Colon (tissue), 2 donors: ENCODE measurements around the gene CBX6.
"Not testable (repeated sequence)": the region's sequence is repeated elsewhere in the genome, so short reads cannot be mapped to it uniquely, and the experiment has no call there.

Source experiments
- FAIRE-seq: peaks from 2 replicates; lab custom pipeline; 2012; peaks lifted over from hg19 to GRCh38; lab: Jason Lieb, UNC
- donor health status: control.
- donor health status: control.

The CBX6 gene

GRCh38 chr22:38861170-38861876 lies 10.7 kb downstream of the CBX6 start:
- no peak for FAIRE-seq

GRCh38 chr22:38860283-38861169 lies 11.5 kb downstream of the CBX6 start:
- FAIRE-seq, result no peak

GRCh38 chr22:38859581-38860282 lies 12.3 kb downstream of the CBX6 start:
- FAIRE-seq, result no peak

GRCh38 chr22:38858492-38858891 lies 13.5 kb downstream of the CBX6 start:
- FAIRE-seq, result no peak

GRCh38 chr22:38854476-38854875 lies 17.5 kb downstream of the CBX6 start:
- FAIRE-seq, result not testable (repeated sequence)

GRCh38 chr22:38853883-38854282 lies 18.1 kb downstream of the CBX6 start:
- FAIRE-seq, result not testable (repeated sequence)

GRCh38 chr22:38853196-38853651 lies 18.8 kb downstream of the CBX6 start:
- no peak for FAIRE-seq

GRCh38 chr22:38852522-38852921 lies 19.5 kb downstream of the CBX6 start:
- no peak for FAIRE-seq

GRCh38 chr22:38850941-38851849 lies 20.8 kb downstream of the CBX6 start:
- FAIRE-seq, result no peak

- no peak for FAIRE-seq
Measured at GRCh38 chr22:38850399-38850798, 21.6 kb downstream of the CBX6 start.

GRCh38 chr22:38849811-38850210 lies 22.2 kb downstream of the CBX6 start:
- no peak for FAIRE-seq

- no peak for FAIRE-seq
Measured at GRCh38 chr22:38846412-38846811, 25.6 kb downstream of the CBX6 start.

- no peak for FAIRE-seq
Measured at GRCh38 chr22:38845004-38845740, 26.8 kb downstream of the CBX6 start.

- no peak for FAIRE-seq
Measured at GRCh38 chr22:38844315-38845003, 27.6 kb downstream of the CBX6 start.

GRCh38 chr22:38843657-38844314 lies 28.2 kb downstream of the CBX6 start, which contains the start of gene NPTXR:
NPTXR (minus strand) TSS chr22:38844028.
- FAIRE-seq, result no peak

GRCh38 chr22:38843201-38843656 lies 28.8 kb downstream of the CBX6 start:
- no peak for FAIRE-seq

GRCh38 chr22:38842512-38843200 lies 29.4 kb downstream of the CBX6 start:
- no peak for FAIRE-seq

GRCh38 chr22:38841635-38842034 lies 30.4 kb downstream of the CBX6 start:
- FAIRE-seq, result no peak

- no peak for FAIRE-seq
Measured at GRCh38 chr22:38841211-38841610, 30.8 kb downstream of the CBX6 start.
